Cardiac muscle cell (in vitro differentiated cells and primary cell): Measurements from ENCODE around the gene FAM90A26. TPM values are rescaled to one million over a fixed set of nuclear protein-coding genes. Genes with fewer than 3 reads are reported as not detected.
"Not testable (repeated sequence)": the region's sequence is repeated elsewhere in the genome, so short reads cannot be mapped to it uniquely, and the experiment has no call there.

Source experiments
- DNase-seq, 2 donors: peaks; one replicate each; pipeline versions ENCODE4 v3.0.0 to v3.0.0-alpha.2; 2010 to 2017; ENCODE audit warnings: low read depth in 1 of 2, low spot score in 1 of 2
- H3K27ac ChIP-seq: fragments of 200-600 bp; sonication (generic); 2 replicates; pipeline ENCODE4 v1.5.1; 2016
- H3K27me3 ChIP-seq: fragments of 200-600 bp; sonication (generic); 2 replicates; pipeline ENCODE4 v1.6.0; 2016; ENCODE audit warnings: control low read depth
- H3K36me3 ChIP-seq: fragments of 200-600 bp; sonication (generic); 2 replicates; pipeline ENCODE4 v1.5.1; 2016; ENCODE audit warnings: control low read depth
- H3K4me1 ChIP-seq: fragments of 200-600 bp; sonication (generic); 2 replicates; pipeline ENCODE4 v1.8.1; 2017; ENCODE audit warnings: low read depth, mild to moderate bottlenecking, mixed run types
- H3K4me3 ChIP-seq: fragments of 200-600 bp; sonication (generic); 2 replicates; pipeline ENCODE4 v1.5.1; 2016; ENCODE audit warnings: mild to moderate bottlenecking
- H3K9me3 ChIP-seq: fragments of 200-600 bp; sonication (generic); 2 replicates; pipeline ENCODE4 v1.5.1; 2017; ENCODE audit warnings: low read depth, mild to moderate bottlenecking, control low read depth
- CTCF ChIP-seq: IDR thresholded peaks from 2 replicates; pipeline ENCODE4 v1.5.1; 2012; ENCODE audit warnings: low read depth, mild to moderate bottlenecking, low read length
- polyA plus RNA-seq: library from polyadenylated mRNA; unstranded; fragments of >200 nt; fragmentation: Nextera tagmentation; extraction: Ambion mirVana; gene quantifications from 2 replicates; pipeline ENCODE4 v1.2.1, GENCODE V29; 2016
- total RNA-seq: library from RNA; depleted of rRNA; stranded (reverse); fragments of >200 nt; gene quantifications from 2 replicates; pipeline ENCODE4 v1.2.3, GENCODE V29; 2016

The FAM90A26 gene
- total RNA-seq: not detected in 2 replicates
- polyA plus RNA-seq: not detected in 2 replicates

- H3K4me3 ChIP-seq, H3K4me1 ChIP-seq: not testable (repeated sequence)
These were observed at the start of gene FAM90A26 for GRCh38 chr4:9169791-9170459. TSS of gene FAM90A26 (plus strand) at chr4:9170409. CDS start at chr4:9173173, 2,764 bp downstream.

GRCh38 chr4:9122711-9123110, 47.5 kb upstream of the FAM90A26 start:
- H3K27me3 ChIP-seq, H3K4me3 ChIP-seq, H3K4me1 ChIP-seq, H3K36me3 ChIP-seq, H3K9me3 ChIP-seq, H3K27ac ChIP-seq: not testable (repeated sequence)
- DNase-seq: peak in 1 of 2 donors; percentile 62

More at GRCh38 chr4:9169791-9170459, at the start of gene FAM90A26:
- H3K9me3 ChIP-seq, H3K36me3 ChIP-seq, H3K27me3 ChIP-seq, H3K27ac ChIP-seq, DNase-seq: not testable (repeated sequence)

- not testable (repeated sequence) for H3K27ac ChIP-seq, H3K27me3 ChIP-seq, H3K4me1 ChIP-seq, H3K36me3 ChIP-seq, H3K4me3 ChIP-seq, H3K9me3 ChIP-seq
- peak; percentile 40 to 86 for DNase-seq
- TF ChIP-seq CTCF: peak; percentile 75
These were observed 46.6 kb upstream of the FAM90A26 start for GRCh38 chr4:9123572-9124007.

GRCh38 chr4:9125601-9126161, 44.5 kb upstream of the FAM90A26 start:
- not testable (repeated sequence) for H3K27me3 ChIP-seq, H3K27ac ChIP-seq, H3K4me3 ChIP-seq, H3K4me1 ChIP-seq, H3K9me3 ChIP-seq, H3K36me3 ChIP-seq
- DNase-seq: peak in 1 of 2 donors; percentile 14

- H3K27me3 ChIP-seq, H3K27ac ChIP-seq, H3K9me3 ChIP-seq, H3K4me3 ChIP-seq, H3K36me3 ChIP-seq, H3K4me1 ChIP-seq: not testable (repeated sequence)
- DNase-seq: peak in 1 of 2 donors; percentile 65
These were observed 38.8 kb upstream of the FAM90A26 start for GRCh38 chr4:9131420-9131819.

- not testable (repeated sequence) for H3K27ac ChIP-seq, DNase-seq, H3K4me3 ChIP-seq, H3K9me3 ChIP-seq, H3K36me3 ChIP-seq, H3K4me1 ChIP-seq, H3K27me3 ChIP-seq
These were observed 37.4 kb upstream of the FAM90A26 start for GRCh38 chr4:9132849-9133248.

GRCh38 chr4:9134011-9134410, 36.2 kb upstream of the FAM90A26 start:
- not testable (repeated sequence) for H3K4me1 ChIP-seq, H3K4me3 ChIP-seq, H3K27ac ChIP-seq, H3K27me3 ChIP-seq, H3K9me3 ChIP-seq, H3K36me3 ChIP-seq, DNase-seq

GRCh38 chr4:9134556-9134955, 35.7 kb upstream of the FAM90A26 start:
- not testable (repeated sequence) for H3K27me3 ChIP-seq, H3K4me3 ChIP-seq, H3K36me3 ChIP-seq, H3K4me1 ChIP-seq, H3K9me3 ChIP-seq, H3K27ac ChIP-seq
- peak in 1 of 2 donors; percentile 63 for DNase-seq

- H3K9me3 ChIP-seq, H3K4me1 ChIP-seq, H3K27me3 ChIP-seq, H3K27ac ChIP-seq, DNase-seq, H3K36me3 ChIP-seq, H3K4me3 ChIP-seq: not testable (repeated sequence)
These were observed 29.2 kb upstream of the FAM90A26 start for GRCh38 chr4:9141050-9141449.

GRCh38 chr4:9142786-9143185, 27.4 kb upstream of the FAM90A26 start:
- not testable (repeated sequence) for H3K9me3 ChIP-seq, H3K4me1 ChIP-seq, H3K27ac ChIP-seq, DNase-seq, H3K4me3 ChIP-seq, H3K27me3 ChIP-seq, H3K36me3 ChIP-seq
